HG03039 (cell line): ENCODE results near the gene DNHD1.

Source experiments
- ATAC-seq: cut with Tn5 transposase; IDR thresholded peaks from one replicate; pipeline ENCODE4 v1.9.1; 2021; ENCODE audit warnings: mild to moderate bottlenecking, moderate library complexity; ENCODE audit not compliant: unreplicated experiment

The DNHD1 gene

DNA sequence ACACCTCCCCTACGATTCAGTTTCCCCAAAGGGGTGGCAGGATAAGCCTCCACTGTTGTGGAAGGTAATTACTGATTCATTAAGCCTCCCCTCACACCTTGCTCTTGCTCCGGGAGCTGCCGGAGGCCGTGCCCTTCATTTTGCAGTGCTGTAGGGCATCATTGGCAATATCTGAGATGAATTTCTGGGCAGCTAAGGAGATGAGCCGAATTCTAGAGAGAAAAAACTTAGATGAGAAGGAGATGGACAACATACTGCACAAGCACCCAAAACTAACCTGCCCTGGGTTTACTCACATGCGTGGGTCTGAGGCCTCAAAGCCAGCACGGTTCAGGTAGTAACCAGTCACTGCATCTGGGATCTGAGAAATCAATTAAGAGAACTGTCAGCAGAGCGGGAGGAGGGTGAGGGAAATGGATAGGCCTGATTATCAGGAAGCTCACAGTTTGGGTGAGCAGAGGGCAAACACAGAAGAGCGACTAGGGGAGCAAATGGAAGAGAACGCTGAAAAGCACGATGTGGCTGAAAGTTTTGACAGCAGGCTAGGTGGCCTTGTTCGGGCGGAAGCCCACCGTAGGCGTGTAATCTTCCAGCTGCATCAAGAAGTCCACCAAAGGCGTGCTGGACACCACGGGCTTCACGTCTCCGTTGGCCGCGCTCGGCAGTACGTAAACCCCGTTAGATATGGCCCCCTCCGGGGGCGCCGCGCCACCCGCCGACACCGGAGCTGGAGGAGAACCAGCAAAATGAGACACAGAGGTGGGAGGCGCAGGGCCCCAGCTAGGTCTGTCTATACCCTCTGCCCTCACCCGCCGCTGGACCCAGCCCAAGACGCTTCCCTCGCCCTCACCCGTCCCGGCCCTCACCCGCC is 114.2 kb downstream of the DNHD1 start:
- no peak for ATAC-seq

DNA sequence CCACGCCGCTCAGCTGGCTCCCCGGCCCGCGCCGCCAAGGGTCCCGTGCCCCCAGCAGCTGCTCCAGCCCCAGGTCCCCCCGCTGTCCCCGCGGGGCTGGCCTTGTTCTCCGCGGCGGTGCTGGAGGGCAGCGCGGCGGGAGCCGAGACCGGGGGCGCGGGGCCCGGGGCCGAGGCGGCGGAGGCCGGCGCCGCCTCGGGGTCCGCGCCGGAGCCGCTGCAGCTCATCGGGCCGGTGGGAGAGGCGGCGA is 114.8 kb downstream of the DNHD1 start:
- ATAC-seq, result peak; percentile 10

DNA sequence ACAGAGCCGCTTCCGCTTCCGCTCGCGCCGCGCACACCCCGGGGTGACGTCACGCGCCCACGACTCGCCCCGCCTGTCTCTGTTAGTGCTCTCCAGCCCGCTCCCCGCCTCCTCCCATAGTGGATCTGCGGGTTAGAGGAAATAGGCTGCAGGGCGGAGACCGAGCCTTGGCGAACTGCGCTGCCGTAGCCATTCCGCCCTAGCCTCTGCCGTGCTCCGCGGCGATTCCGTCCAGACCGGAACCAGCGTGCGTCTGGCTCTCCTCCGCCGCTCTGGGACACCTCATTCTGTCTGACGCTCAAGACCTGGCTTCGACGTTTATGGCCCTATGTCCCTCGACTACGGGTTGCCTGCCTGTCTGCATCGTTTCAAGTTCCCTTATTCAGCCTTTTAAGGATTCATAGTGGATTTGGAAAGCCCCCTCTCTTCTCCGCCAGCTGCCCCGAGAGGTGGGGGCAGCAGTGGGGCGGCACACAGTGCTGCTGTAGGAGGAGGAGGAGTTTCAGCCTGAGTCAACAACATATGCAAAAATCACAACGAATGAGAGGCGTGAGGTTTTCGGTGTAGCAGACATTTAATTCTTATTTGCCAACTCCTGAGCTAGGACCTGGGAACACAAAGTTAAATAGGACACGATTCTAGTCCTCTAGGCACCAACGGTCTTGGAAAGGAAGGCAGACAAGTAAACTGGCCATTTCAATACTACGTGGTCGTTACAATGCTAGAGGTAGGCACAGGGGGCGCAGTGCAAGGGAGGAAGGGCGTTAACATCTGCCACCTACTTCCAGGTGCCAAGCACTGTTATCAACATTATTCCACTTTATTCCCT is 115.3 kb downstream of the DNHD1 start, which contains the start of gene TAF10:
TSS of gene TAF10 (minus strand) at position 4 of the 829 bp plus-strand sequence. CDS start 27 bp downstream, outside the sequence.
- ATAC-seq, result peak; percentile 86

DNA sequence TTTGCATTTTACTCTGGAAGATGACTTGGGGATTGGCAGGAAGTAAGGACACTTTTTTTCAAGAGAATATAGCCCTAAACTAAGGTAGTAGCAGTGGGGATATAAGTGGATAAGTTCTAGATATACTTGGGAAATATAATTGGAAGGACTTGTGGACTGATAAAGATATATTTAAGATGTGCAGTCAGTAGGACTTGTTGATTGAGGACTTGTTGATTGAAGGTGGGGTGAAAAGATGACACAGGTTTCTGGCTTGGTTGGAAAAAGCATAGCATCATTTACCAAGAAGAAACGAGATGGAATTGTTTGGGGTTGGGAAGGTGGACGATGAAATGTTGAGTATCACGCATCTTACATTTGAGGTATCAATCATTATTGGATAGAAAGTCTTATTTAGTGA is 116.4 kb downstream of the DNHD1 start:
- no peak for ATAC-seq

DNA sequence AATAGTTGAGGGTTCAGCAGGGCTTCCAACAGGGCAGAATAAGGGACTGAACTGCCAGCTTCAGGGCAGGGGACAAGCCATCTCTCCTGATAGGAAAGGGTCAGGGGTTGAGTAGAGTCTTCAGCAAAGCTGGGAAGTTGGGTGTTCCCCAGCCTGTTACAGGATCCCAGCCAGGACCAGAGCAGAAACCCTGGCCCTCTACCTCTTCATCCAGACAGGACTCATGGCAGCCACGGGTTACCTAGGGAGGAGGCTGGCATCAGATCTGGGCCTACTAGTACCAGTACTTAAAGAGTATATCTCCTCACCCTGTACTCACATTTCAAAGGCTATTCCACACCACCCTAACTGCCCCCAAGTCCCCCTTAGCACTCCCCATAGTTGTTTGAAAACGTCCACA is 117.4 kb downstream of the DNHD1 start:
- ATAC-seq, result no peak

DNA sequence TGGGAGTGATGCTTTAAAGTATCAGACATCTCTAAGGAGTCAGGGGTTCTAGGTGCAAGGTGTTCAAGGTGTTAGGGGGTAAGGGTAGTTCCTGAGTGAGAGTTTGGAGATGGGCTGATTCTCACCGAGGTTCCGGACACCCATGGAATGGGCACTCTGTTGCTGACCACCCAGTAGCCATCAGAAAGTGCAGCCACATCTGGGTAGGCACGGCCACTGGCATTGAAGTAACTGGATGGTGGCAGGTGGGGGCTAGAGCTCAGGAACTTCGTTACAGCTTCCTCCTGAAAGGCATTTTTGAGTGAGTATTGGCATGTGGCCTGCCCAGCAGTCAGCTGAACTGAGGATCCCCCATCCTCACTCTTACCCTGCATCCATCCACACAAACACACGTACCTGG is 118.0 kb downstream of the DNHD1 start:
- ATAC-seq, result no peak

DNA sequence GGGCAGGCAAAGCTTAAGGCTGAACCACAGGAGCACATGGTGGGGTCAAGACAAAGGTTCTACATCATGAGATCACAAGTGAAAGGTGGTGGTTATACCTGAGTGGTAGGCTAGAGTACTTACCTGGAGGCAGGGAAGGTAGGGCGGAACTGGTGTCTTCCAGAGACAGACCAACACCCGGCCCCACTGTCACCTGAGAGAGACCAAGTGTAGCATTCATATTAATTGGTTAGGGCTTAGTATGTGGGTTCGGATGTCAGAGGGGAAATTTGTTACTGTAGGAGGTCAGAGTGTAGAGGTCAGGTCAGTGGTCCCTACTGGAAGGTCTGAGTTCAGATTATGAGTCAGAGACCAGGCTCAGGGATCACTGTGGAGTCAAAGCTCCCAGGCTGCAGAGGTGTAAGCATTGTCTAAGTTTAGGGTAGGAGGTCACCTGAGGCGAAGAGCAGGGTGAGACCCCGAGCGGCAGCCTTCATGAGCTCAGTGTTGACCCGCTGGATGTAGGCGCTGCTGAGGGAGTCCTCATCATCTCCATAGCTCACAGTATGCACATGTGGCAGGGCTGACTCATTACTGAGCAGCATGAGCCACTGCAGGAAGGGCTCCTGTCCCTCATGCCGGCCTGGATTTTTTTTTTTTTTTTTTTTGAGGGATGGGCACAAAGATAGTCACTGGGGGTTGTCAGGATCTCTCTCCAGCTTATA is 119.0 kb downstream of the DNHD1 start:
- no peak for ATAC-seq

DNA sequence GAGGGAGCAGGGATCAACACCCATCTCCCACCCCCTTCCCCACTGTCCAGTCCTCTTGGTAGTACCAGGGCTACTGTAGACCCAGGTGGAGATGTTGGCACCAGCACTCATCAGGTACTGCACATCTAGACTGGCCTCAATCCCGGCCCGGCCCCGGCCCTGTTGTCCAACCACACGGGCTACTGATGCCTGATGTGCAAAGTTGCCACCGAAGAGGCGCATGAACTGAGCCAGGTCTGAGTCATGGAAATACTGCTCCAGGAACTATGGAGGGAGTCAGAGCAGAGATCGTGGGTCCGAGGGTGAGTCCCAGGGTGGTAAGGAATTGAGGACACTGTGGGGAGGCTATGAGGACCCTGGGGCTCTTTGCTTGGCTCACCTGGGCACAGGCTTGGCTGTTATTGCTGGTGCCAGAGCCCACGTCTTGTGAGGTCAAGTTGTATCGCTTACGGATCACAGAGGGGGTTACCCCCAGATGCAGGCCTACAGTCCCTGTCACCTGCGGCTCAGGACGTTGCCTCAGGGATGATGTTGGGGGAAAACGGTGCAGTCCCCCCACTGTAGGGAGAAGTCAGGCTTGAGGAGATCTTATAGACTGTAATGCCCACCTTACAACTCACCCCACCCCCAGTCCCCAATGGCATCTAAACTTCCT is 119.6 kb downstream of the DNHD1 start:
- no peak for ATAC-seq

DNA sequence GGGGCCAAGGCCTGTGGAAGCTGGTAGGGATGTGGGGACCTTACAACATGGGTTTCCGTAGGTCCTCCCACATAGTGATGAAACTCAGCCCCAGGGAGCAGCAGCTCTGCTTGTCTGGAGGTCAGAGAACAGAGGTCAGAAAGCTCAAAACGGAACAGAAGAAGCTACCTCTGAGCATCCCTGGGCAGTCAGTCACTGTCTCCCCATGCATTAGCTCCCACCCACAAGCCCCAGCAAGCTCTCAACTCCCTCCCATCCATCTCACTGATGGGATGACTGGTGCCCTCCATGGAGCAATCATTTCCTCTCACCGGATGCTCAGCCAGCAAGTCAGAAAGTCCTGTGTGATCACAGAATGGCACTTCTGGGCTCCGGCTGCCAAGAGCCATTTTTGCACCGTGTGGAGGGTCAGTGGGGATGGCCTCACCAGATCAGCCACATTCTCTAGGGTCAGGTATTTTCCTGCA is 120.3 kb downstream of the DNHD1 start:
- ATAC-seq, result no peak

DNA sequence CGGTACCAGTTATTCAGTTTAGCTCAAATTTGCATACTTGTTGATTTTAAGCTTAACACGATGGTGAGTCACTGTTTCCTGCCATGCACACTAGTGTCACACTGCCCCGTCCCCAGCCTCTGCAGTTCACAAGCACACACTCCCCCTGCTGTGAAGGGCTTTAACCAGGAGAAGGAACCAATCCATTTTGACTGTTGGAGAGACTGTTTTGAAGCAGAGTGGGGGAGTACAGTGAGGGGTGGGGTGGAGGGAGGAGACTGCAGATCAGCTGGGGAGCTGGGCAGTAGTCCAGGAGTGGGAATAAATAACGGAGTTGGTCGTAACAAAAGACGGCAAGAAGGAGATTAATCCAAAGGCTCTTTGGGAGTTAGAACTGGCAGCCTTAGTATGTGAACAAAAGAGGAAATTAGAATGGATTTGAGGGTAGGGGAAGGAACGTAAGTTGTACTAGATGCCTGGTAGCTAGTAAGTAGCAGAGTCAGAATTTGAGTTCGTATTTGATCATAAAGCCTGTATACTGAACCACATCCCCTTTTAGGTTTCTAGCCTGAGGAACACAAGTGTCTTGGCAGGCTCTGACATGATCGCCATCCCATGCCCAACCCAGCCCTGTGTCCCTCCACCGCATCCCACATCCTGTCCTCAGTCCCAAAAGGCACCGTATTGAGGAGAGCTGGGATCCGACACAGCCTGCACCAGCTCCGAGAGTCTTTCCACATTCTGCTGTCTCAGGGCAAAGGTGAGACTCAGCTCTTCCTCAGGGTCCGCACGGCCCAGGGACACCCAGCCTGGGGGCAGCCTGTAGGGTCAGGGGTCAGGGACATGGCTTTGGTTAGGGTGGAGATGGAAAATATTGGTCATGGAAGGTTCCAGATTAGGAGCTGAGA is 121.3 kb downstream of the DNHD1 start:
- peak; percentile 10 for ATAC-seq

DNA sequence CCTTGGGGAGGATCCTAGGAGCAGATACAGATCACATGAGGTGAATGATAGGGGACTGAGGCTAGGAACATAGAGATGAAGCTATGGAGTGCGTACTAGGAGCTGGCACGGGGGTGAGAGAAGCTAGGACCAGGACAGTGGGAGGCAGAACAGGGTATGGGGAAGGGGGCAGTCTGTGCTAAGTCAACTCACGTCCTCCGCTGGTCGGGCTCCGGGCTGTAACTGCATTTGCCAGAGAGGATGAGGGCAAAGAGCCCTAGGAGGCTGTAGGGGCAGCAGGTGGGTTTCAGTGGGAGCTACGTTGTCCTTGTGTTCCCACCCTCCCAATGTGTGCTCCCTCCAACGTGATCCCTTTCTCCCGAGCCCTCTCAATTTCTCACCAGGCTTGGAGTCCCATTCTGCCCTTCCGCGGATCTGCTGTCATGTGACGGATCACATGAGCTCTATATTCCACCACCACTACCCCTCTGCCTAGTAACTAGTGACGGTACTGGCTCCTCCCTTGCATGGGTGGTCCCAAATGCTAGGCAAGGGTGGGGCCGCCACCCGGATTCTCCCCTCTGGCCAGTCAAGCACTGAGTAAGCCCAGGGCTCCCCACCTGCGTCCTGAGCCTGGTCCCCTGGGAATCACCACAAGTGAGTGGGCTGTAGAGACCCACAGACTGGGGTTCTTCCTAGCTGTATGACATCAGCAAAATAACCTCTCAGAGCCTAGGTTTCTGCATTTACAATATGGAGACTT is 122.1 kb downstream of the DNHD1 start, which contains the start of gene TPP1:
TSS of gene TPP1 (minus strand) at position 419 of the 742 bp plus-strand sequence. CDS start at position 397, 22 bp downstream.
- ATAC-seq, result peak; percentile 96

DNA sequence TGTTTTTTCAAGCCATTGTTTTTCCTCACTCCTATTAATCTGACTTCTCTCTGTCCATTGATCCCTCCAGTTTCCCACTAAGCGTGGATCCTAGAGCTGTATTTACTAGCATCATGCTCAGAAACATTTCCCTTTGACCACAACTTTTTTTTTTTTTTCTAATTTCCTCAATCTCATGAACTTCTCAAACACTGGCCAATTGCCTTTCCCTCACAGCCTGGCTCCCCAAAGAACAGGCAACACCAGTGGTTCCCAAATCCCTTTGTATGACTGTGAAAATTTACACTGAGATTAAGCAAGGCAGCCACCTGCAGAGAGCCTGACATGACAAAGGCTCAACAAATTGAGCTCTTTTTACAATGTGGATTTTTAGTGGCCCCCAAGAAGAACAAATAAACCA is 123.6 kb downstream of the DNHD1 start:
- no peak for ATAC-seq
